Lower leg skin (tissue), 3 donors: ENCODE results near the gene MMADHC.

Source experiments
- CTCF ChIP-seq, 3 donors: fragments of 450-650 bp; IDR thresholded peaks; one replicate each; pipeline ENCODE4 v1.5.1; 2016; ENCODE audit warnings: antibody characterized with exemption in 3 of 3, mild to moderate bottlenecking in 3 of 3, moderate library complexity in 2 of 3
- POLR2A ChIP-seq, 2 donors: fragments of 450-650 bp; IDR thresholded peaks; one replicate each; pipeline ENCODE4 v1.6.1; 2016 to 2017; ENCODE audit warnings: antibody characterized with exemption in 2 of 2, mild to moderate bottlenecking in 1 of 2, moderate library complexity in 1 of 2

GRCh38 chr2:149537092-149537726 lies 50.4 kb downstream of the MMADHC start:
- TF ChIP-seq CTCF (IDR thresholded peaks at IDR 0.05) (no peak), POLR2A (IDR thresholded peaks at IDR 0.05) (no peak)
